ENCODE measurements around the gene THOC5.

THOC5 gene

GRCh38 chr22:29523761-29524160, 29.8 kb downstream of the THOC5 start:
- WGBS, result 96% methylated on average over 2 of the region's 2 CpGs
- Histone ChIP-seq H3K27ac (ENCODE audit: low read length, poor library complexity, severe bottlenecking) (no peak overlapping the region), H3K27me3 (ENCODE audit: control insufficient read depth in 1 of 2, insufficient read depth in 1 of 2, low read length in 2 of 2) (no peaks in the 10 kb centered on the region), H3K9me3 (ENCODE audit: control insufficient read depth, low read length) (no peaks in the 10 kb centered on the region), H3K4me3 (ENCODE audit: insufficient read depth in 1 of 2, low read depth in 1 of 2, low read length in 2 of 2) (no peak overlapping the region), H3K4me2 (ENCODE audit: low read length, poor library complexity, severe bottlenecking) (no peak overlapping the region), H3K23ac (ENCODE audit: low read length in 2 of 2) (no peak overlapping the region), H3K14ac (ENCODE audit: low read length in 2 of 2) (no peak overlapping the region), H2BK120ac (ENCODE audit: low read depth, low read length) (no peak overlapping the region), H3K4ac (ENCODE audit: low read depth in 1 of 2, low read length in 2 of 2) (no peak overlapping the region), H3K4me1 (ENCODE audit: control insufficient read depth, insufficient read depth, low read depth, low read length) (no peaks in the 10 kb centered on the region), H4K91ac (ENCODE audit: low read length) (no peak overlapping the region), H2AK5ac (ENCODE audit: low read length, severe bottlenecking) (no peak overlapping the region), H3K79me1 (replicated peaks; ENCODE audit: low read length, poor library complexity, severe bottlenecking) (peaks cover 26% of the 10 kb centered on the region), H4K8ac (ENCODE audit: low read length) (no peak overlapping the region), H3K36me3 (ENCODE audit: control insufficient read depth in 1 of 2, insufficient read depth in 2 of 2, low read depth in 1 of 2, low read length in 2 of 2) (peaks cover 58 to 84% of the 10 kb centered on the region in 2 experiments), H2AFZ (ENCODE audit: low read depth, low read length) (no peak overlapping the region), H2BK15ac (ENCODE audit: low read depth, poor library complexity, severe bottlenecking) (no peak overlapping the region), H3K18ac (ENCODE audit: low read depth in 1 of 2, low read length in 2 of 2) (no peak overlapping the region), H3K9ac (ENCODE audit: low read length) (no peak overlapping the region), H2BK5ac (ENCODE audit: low read depth, low read length, poor library complexity, severe bottlenecking) (no peak overlapping the region), H2BK12ac (ENCODE audit: low read length in 2 of 2) (no peak overlapping the region)
- no peak for DNase-seq

- Histone ChIP-seq H3K4me2 (ENCODE audit: low read length, poor library complexity, severe bottlenecking) (no peak overlapping the region), H2AFZ (ENCODE audit: low read depth, low read length) (no peak overlapping the region), H3K4me1 (ENCODE audit: control insufficient read depth, insufficient read depth, low read depth, low read length) (no peaks in the 10 kb centered on the region), H3K14ac (ENCODE audit: low read length in 2 of 2) (no peak overlapping the region), H2BK5ac (ENCODE audit: low read depth, low read length, poor library complexity, severe bottlenecking) (no peak overlapping the region), H2BK120ac (ENCODE audit: low read depth, low read length) (no peak overlapping the region), H4K8ac (ENCODE audit: low read length) (no peak overlapping the region), H2BK15ac (ENCODE audit: low read depth, poor library complexity, severe bottlenecking) (no peak overlapping the region), H2AK5ac (ENCODE audit: low read length, severe bottlenecking) (no peak overlapping the region), H3K9me3 (ENCODE audit: control insufficient read depth, low read length) (no peaks in the 10 kb centered on the region), H3K9ac (ENCODE audit: low read length) (peak overlapping the region; percentile 61), H3K27me3 (ENCODE audit: control insufficient read depth in 1 of 2, insufficient read depth in 1 of 2, low read length in 2 of 2) (no peaks in the 10 kb centered on the region), H2BK12ac (ENCODE audit: low read length in 2 of 2) (no peak overlapping the region), H3K79me1 (replicated peaks; ENCODE audit: low read length, poor library complexity, severe bottlenecking) (peaks cover 24% of the 10 kb centered on the region), H3K27ac (ENCODE audit: low read length, poor library complexity, severe bottlenecking) (no peak overlapping the region), H3K23ac (ENCODE audit: low read length in 2 of 2) (no peak overlapping the region), H3K4ac (ENCODE audit: low read depth in 1 of 2, low read length in 2 of 2) (no peak overlapping the region), H3K36me3 (ENCODE audit: control insufficient read depth in 1 of 2, insufficient read depth in 2 of 2, low read depth in 1 of 2, low read length in 2 of 2) (peaks cover 69 to 84% of the 10 kb centered on the region in 2 experiments), H3K18ac (ENCODE audit: low read depth in 1 of 2, low read length in 2 of 2) (no peak overlapping the region), H4K91ac (ENCODE audit: low read length) (no peak overlapping the region), H3K4me3 (ENCODE audit: insufficient read depth in 1 of 2, low read depth in 1 of 2, low read length in 2 of 2) (no peak overlapping the region)
- 97% methylated on average over 7 of the region's 7 CpGs for WGBS
- no peak for DNase-seq
Observed at GRCh38 chr22:29521526-29521925, 32.0 kb downstream of the THOC5 start.

GRCh38 chr22:29520851-29521250, 32.7 kb downstream of the THOC5 start:
- H3K4me1 ChIP-seq (ENCODE audit: control insufficient read depth, insufficient read depth, low read depth, low read length), result no peaks in the 10 kb centered on the region
- 78% methylated on average over 3 of the region's 4 CpGs for WGBS
- H3K27ac ChIP-seq (ENCODE audit: low read length, poor library complexity, severe bottlenecking), result peak overlapping the region; percentile 32
- H3K4ac ChIP-seq (ENCODE audit: low read depth in 1 of 2, low read length in 2 of 2), result no peak overlapping the region
- H3K36me3 ChIP-seq (ENCODE audit: control insufficient read depth in 1 of 2, insufficient read depth in 2 of 2, low read depth in 1 of 2, low read length in 2 of 2), result peaks cover 75 to 85% of the 10 kb centered on the region in 2 experiments
- H3K9ac ChIP-seq (ENCODE audit: low read length), result peak overlapping the region; percentile 61
- peak; percentile 68 for DNase-seq
- no peak overlapping the region for H2BK12ac ChIP-seq (ENCODE audit: low read length in 2 of 2)
- H3K4me2 ChIP-seq (ENCODE audit: low read length, poor library complexity, severe bottlenecking), result no peak overlapping the region
- H4K91ac ChIP-seq (ENCODE audit: low read length), result no peak overlapping the region
- H3K18ac ChIP-seq (ENCODE audit: low read depth in 1 of 2, low read length in 2 of 2), result no peak overlapping the region
- no peak overlapping the region for H2BK5ac ChIP-seq (ENCODE audit: low read depth, low read length, poor library complexity, severe bottlenecking)
- H3K79me1 ChIP-seq (replicated peaks; ENCODE audit: low read length, poor library complexity, severe bottlenecking), result peaks cover 23% of the 10 kb centered on the region
- no peak overlapping the region for H2BK15ac ChIP-seq (ENCODE audit: low read depth, poor library complexity, severe bottlenecking)
- no peak overlapping the region for H3K14ac ChIP-seq (ENCODE audit: low read length in 2 of 2)
- no peaks in the 10 kb centered on the region for H3K27me3 ChIP-seq (ENCODE audit: control insufficient read depth in 1 of 2, insufficient read depth in 1 of 2, low read length in 2 of 2)
- H4K8ac ChIP-seq (ENCODE audit: low read length), result no peak overlapping the region
- no peak overlapping the region for H2AFZ ChIP-seq (ENCODE audit: low read depth, low read length)
- H3K4me3 ChIP-seq (ENCODE audit: insufficient read depth in 1 of 2, low read depth in 1 of 2, low read length in 2 of 2), result no peak overlapping the region
- H3K9me3 ChIP-seq (ENCODE audit: control insufficient read depth, low read length), result no peaks in the 10 kb centered on the region
- H3K23ac ChIP-seq (ENCODE audit: low read length in 2 of 2), result no peak overlapping the region
- no peak overlapping the region for H2AK5ac ChIP-seq (ENCODE audit: low read length, severe bottlenecking)
- no peak overlapping the region for H2BK120ac ChIP-seq (ENCODE audit: low read depth, low read length)

GRCh38 chr22:29519996-29520395, 33.6 kb downstream of the THOC5 start:
- Histone ChIP-seq H3K79me1 (replicated peaks; ENCODE audit: low read length, poor library complexity, severe bottlenecking) (peaks cover 25% of the 10 kb centered on the region), H3K4me1 (ENCODE audit: control insufficient read depth, insufficient read depth, low read depth, low read length) (no peaks in the 10 kb centered on the region), H3K4me2 (ENCODE audit: low read length, poor library complexity, severe bottlenecking) (no peak overlapping the region), H3K23ac (ENCODE audit: low read length in 2 of 2) (no peak overlapping the region), H3K18ac (ENCODE audit: low read depth in 1 of 2, low read length in 2 of 2) (no peak overlapping the region), H3K9ac (ENCODE audit: low read length) (no peak overlapping the region), H3K9me3 (ENCODE audit: control insufficient read depth, low read length) (no peaks in the 10 kb centered on the region), H2BK15ac (ENCODE audit: low read depth, poor library complexity, severe bottlenecking) (no peak overlapping the region), H2AK5ac (ENCODE audit: low read length, severe bottlenecking) (no peak overlapping the region), H3K4me3 (ENCODE audit: insufficient read depth in 1 of 2, low read depth in 1 of 2, low read length in 2 of 2) (no peak overlapping the region), H2AFZ (ENCODE audit: low read depth, low read length) (no peak overlapping the region), H2BK5ac (ENCODE audit: low read depth, low read length, poor library complexity, severe bottlenecking) (no peak overlapping the region), H3K27ac (ENCODE audit: low read length, poor library complexity, severe bottlenecking) (no peak overlapping the region), H3K27me3 (ENCODE audit: control insufficient read depth in 1 of 2, insufficient read depth in 1 of 2, low read length in 2 of 2) (no peaks in the 10 kb centered on the region), H2BK120ac (ENCODE audit: low read depth, low read length) (no peak overlapping the region), H3K36me3 (ENCODE audit: control insufficient read depth in 1 of 2, insufficient read depth in 2 of 2, low read depth in 1 of 2, low read length in 2 of 2) (peaks cover 73 to 84% of the 10 kb centered on the region in 2 experiments), H3K14ac (ENCODE audit: low read length in 2 of 2) (no peak overlapping the region), H4K8ac (ENCODE audit: low read length) (no peak overlapping the region), H3K4ac (ENCODE audit: low read depth in 1 of 2, low read length in 2 of 2) (no peak overlapping the region), H4K91ac (ENCODE audit: low read length) (no peak overlapping the region), H2BK12ac (ENCODE audit: low read length in 2 of 2) (no peak overlapping the region)
- DNase-seq, result no peak
- whole genome bisulfite sequencing, result no CpG with 5 or more reads among the region's 1 CpG
